ENCODE data around the gene GAS2L2. TPM values are rescaled to one million over a fixed set of nuclear protein-coding genes. Genes with fewer than 3 reads are reported as not detected.

Gene GAS2L2
- polyA plus RNA-seq, 1 experiment = not detected

DNA sequence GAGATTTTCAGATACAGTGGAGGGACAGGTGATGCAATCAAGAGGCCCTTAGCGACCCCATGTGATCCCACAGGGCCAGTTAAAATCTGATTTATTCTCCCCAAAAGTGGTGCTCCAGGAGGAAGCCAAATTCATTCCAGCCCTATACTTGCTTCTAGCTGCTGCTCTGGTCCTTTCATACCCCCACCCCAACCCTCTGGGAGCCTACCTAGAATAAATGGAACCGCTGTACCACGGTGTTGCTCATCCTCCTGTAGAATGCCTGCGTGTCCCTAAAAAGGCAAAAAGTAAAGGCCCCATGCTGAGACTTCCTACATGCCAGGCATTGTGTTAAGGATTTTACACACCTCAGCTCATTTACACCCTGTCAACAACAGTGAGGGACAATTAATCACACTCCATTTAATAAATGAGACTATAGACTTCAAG lies 23.6 kb downstream of the GAS2L2 start:
- Histone ChIP-seq H3K9me3 (ENCODE audit: control insufficient read depth, insufficient read depth, low read length) (no peaks in the 10 kb centered on the region; the same call in 1 of the 2 replicates), H3K27me3 (ENCODE audit: control insufficient read depth, insufficient read depth, low read length) (no peaks in the 10 kb centered on the region), H3K27ac (ENCODE audit: low read depth, low read length) (no peak overlapping the region), H3K4me3 (ENCODE audit: low read depth, low read length) (no peak overlapping the region)
- POLR2A ChIA-PET = no interaction called here
- CTCF ChIA-PET = interaction anchor here (2.9 kb wide), 1 partner anchor 18 kb away, joined by 21 read pairs; no protein-coding TSS in a partner anchor
- no peak for DNase-seq (ENCODE audit: low read depth, low spot score)
- TF ChIP-seq CTCF (IDR thresholded peaks at IDR 0.05; ENCODE audit: low read depth, low read length) = no peak

- Histone ChIP-seq H3K4me3 (ENCODE audit: low read depth, low read length) (no peak overlapping the region), H3K27ac (ENCODE audit: low read depth, low read length) (no peak overlapping the region), H3K9me3 (ENCODE audit: control insufficient read depth, insufficient read depth, low read length) (no peaks in the 10 kb centered on the region; the same call in 1 of the 2 replicates), H3K27me3 (ENCODE audit: control insufficient read depth, insufficient read depth, low read length) (no peaks in the 10 kb centered on the region)
- no peak for DNase-seq (ENCODE audit: low read depth, low spot score)
- ChIA-PET CTCF (interaction anchor here (3.1 to 3.8 kb wide), 2 partner anchors 19 to 116 kb away, joined by 13 to 15 read pairs; no protein-coding TSS in a partner anchor), POLR2A (no interaction called here)
- TF ChIP-seq CTCF (IDR thresholded peaks at IDR 0.05; ENCODE audit: low read depth, low read length) = no peak
Measured at GRCh38 chr17:35728551-35728950, 24.5 kb downstream of the GAS2L2 start.

- Histone ChIP-seq H3K27ac (ENCODE audit: low read depth, low read length) (no peak overlapping the region), H3K4me3 (ENCODE audit: low read depth, low read length) (no peak overlapping the region), H3K27me3 (ENCODE audit: control insufficient read depth, insufficient read depth, low read length) (no peaks in the 10 kb centered on the region), H3K9me3 (ENCODE audit: control insufficient read depth, insufficient read depth, low read length) (no peaks in the 10 kb centered on the region; the same call in 1 of the 2 replicates)
- CTCF ChIA-PET = interaction anchor here (0.8 to 3.8 kb wide), 3 partner anchors 20 to 115 kb away, joined by 3 to 15 read pairs (median 13); no protein-coding TSS in a partner anchor
- DNase-seq (ENCODE audit: low read depth, low spot score) = no peak
- no peak for TF ChIP-seq CTCF (IDR thresholded peaks at IDR 0.05; ENCODE audit: low read depth, low read length)
- POLR2A ChIA-PET = no interaction called here
Measured at GRCh38 chr17:35727635-35728034, 25.4 kb downstream of the GAS2L2 start.

- no peak for TF ChIP-seq CTCF (IDR thresholded peaks at IDR 0.05; ENCODE audit: low read depth, low read length)
- Histone ChIP-seq H3K9me3 (ENCODE audit: control insufficient read depth, insufficient read depth, low read length) (no peaks in the 10 kb centered on the region; the same call in 1 of the 2 replicates), H3K27me3 (ENCODE audit: control insufficient read depth, insufficient read depth, low read length) (no peaks in the 10 kb centered on the region), H3K4me3 (ENCODE audit: low read depth, low read length) (no peak overlapping the region), H3K27ac (ENCODE audit: low read depth, low read length) (peak overlapping the region; percentile 70)
- ChIA-PET CTCF (interaction anchor here (0.8 to 3.8 kb wide), 3 partner anchors 20 to 114 kb away, joined by 3 to 15 read pairs (median 13); no protein-coding TSS in a partner anchor), POLR2A (interaction anchor here (1.0 to 1.5 kb wide), 2 partner anchors 10 to 82 kb away, joined by 4 to 6 read pairs; partner anchors contain the start of gene TAF15)
- no peak for DNase-seq (ENCODE audit: low read depth, low spot score)
Measured at GRCh38 chr17:35726953-35727460, 26.0 kb downstream of the GAS2L2 start.
